Liver (tissue), 9 donors: ENCODE results near the gene PGPEP1. TPM values are rescaled to one million over a fixed set of nuclear protein-coding genes. Genes with fewer than 3 reads are reported as not detected.
A peak's percentile ranks its signal among the peaks of the same experiment; 100 is the strongest.
"Not testable (repeated sequence)": the region's sequence is repeated elsewhere in the genome, so short reads cannot be mapped to it uniquely, and the experiment has no call there.

Experiments used
- DNase-seq: peaks from one replicate; pipeline ENCODE4 v3.0.0-alpha.2; 2017; ENCODE audit warnings: low spot score
- H3K27ac ChIP-seq, 2 donors: one replicate each; pipeline ENCODE4 v1.7.0; 2013; ENCODE audit warnings: inconsistent platforms in 2 of 2, low read length in 2 of 2, control low read depth in 1 of 2, low read depth in 1 of 2, mild to moderate bottlenecking in 1 of 2
- H3K27me3 ChIP-seq, 4 donors: one replicate each; pipeline versions ENCODE4 v1.6.1 to v1.7.0; 2013; ENCODE audit warnings: low read length in 3 of 4, inconsistent platforms in 1 of 4, mild to moderate bottlenecking in 1 of 4, moderate library complexity in 1 of 4; ENCODE audit not compliant: control insufficient read depth in 4 of 4, insufficient read depth in 4 of 4
- H3K36me3 ChIP-seq, 4 donors: one replicate each; pipeline versions ENCODE4 v1.6.1 to v1.7.0; 2013; ENCODE audit warnings: low read length in 3 of 4, mild to moderate bottlenecking in 3 of 4, low read depth in 1 of 4, moderate library complexity in 1 of 4; ENCODE audit not compliant: control insufficient read depth in 4 of 4, insufficient read depth in 3 of 4
- H3K4me1 ChIP-seq, 4 donors: one replicate each; pipeline versions ENCODE4 v1.6.1 to v1.7.0; 2013; ENCODE audit warnings: low read length in 3 of 4, mild to moderate bottlenecking in 3 of 4, moderate library complexity in 1 of 4; ENCODE audit not compliant: control insufficient read depth in 4 of 4, insufficient read depth in 4 of 4
- H3K4me3 ChIP-seq, 3 donors: one replicate each; pipeline versions ENCODE4 v1.6.1 to v1.7.0; 2013; ENCODE audit warnings: low read length in 3 of 3, control low read depth in 1 of 3, low read depth in 1 of 3, mild to moderate bottlenecking in 1 of 3
- H3K9ac ChIP-seq, 2 donors: one replicate each; pipeline ENCODE4 v1.7.0; 2013; ENCODE audit warnings: low read length in 2 of 2, mild to moderate bottlenecking in 2 of 2, moderate library complexity in 2 of 2, control low read depth in 1 of 2, low read depth in 1 of 2
- H3K9me3 ChIP-seq, 4 donors: one replicate each; pipeline versions ENCODE4 v1.6.1 to v1.7.0; 2013; ENCODE audit warnings: low read length in 3 of 4; ENCODE audit not compliant: control insufficient read depth in 4 of 4
- CTCF ChIP-seq: fragments of 150-350 bp; IDR thresholded peaks from 2 replicates; pipeline ENCODE4 v1.5.1; 2017; ENCODE audit warnings: improper control_type of control experiment, low read depth, low read length; ENCODE audit not compliant: missing input control
- EGR1 ChIP-seq, 2 donors: IDR thresholded peaks; 2 replicates each; pipeline ENCODE4 v1.6.1; 2016 to 2018; ENCODE audit warnings: antibody characterized with exemption in 2 of 2, low read depth in 2 of 2
- GABPA ChIP-seq, 2 donors: IDR thresholded peaks in 1 of 2; conservative IDR thresholded peaks in 1 of 2; 2 replicates each; pipeline ENCODE4 v1.6.1; 2016; ENCODE audit warnings: antibody characterized with exemption in 2 of 2, mild to moderate bottlenecking in 1 of 2, moderate library complexity in 1 of 2
- JUND ChIP-seq, 2 donors: IDR thresholded peaks; 2 replicates each; pipeline ENCODE4 v1.6.1; 2016; ENCODE audit warnings: antibody characterized with exemption in 2 of 2
- MAX ChIP-seq: IDR thresholded peaks from 2 replicates; pipeline ENCODE4 v1.6.1; 2016; ENCODE audit warnings: antibody characterized with exemption
- NR2F2 ChIP-seq: IDR thresholded peaks from 2 replicates; pipeline ENCODE4 v1.6.1; 2016; ENCODE audit warnings: antibody characterized with exemption
- RAD21 ChIP-seq, 2 donors: IDR thresholded peaks; 2 replicates each; pipeline ENCODE4 v1.6.1; 2016; ENCODE audit warnings: antibody characterized with exemption in 2 of 2, mild to moderate bottlenecking in 2 of 2
- REST ChIP-seq: IDR thresholded peaks from 2 replicates; pipeline ENCODE4 v1.6.1; 2016; ENCODE audit warnings: antibody characterized with exemption, mild to moderate bottlenecking
- RXRA ChIP-seq, 2 donors: IDR thresholded peaks; 2 replicates each; pipeline ENCODE4 v1.6.1; 2017 to 2018; ENCODE audit warnings: antibody characterized with exemption in 2 of 2, mild to moderate bottlenecking in 1 of 2
- SP1 ChIP-seq: IDR thresholded peaks from 2 replicates; pipeline ENCODE4 v1.6.1; 2018; ENCODE audit warnings: antibody characterized with exemption, mild to moderate bottlenecking
- TAF1 ChIP-seq: conservative IDR thresholded peaks from 2 replicates; pipeline ENCODE4 v1.6.1; 2016; ENCODE audit warnings: antibody characterized with exemption, mild to moderate bottlenecking
- YY1 ChIP-seq: IDR thresholded peaks from 2 replicates; pipeline ENCODE4 v1.6.1; 2016; ENCODE audit warnings: antibody characterized with exemption, mild to moderate bottlenecking
- ZBTB33 ChIP-seq: IDR thresholded peaks from 2 replicates; pipeline ENCODE4 v1.6.1; 2016; ENCODE audit warnings: antibody characterized with exemption
- WGBS: extraction: QIAGEN DNeasy Blood & Tissue Kit; methylation state at CpG from one replicate; pipeline ENCODE4 v1.1.7; 2013; 5-methylcytosine and 5-hydroxymethylcytosine counted together
- polyA plus RNA-seq, 2 donors: library from polyadenylated mRNA; stranded (reverse) in 1 of 2; unstranded in 1 of 2; fragments of 200-250 nt in 1 of 2; fragments of >200 nt in 1 of 2; fragmentation: Nextera tagmentation in 1 of 2; extraction: Ambion mirVana in 1 of 2; gene quantifications; one replicate each; pipeline versions ENCODE4 v1.2.1 to v1.2.3, GENCODE V29; 2013 to 2015
- total RNA-seq, 2 donors: library from RNA; depleted of rRNA; stranded (reverse); fragments of >200 nt; gene quantifications; one replicate each; pipeline ENCODE4 v1.2.3, GENCODE V29; 2014
- donor health status: healthy.
- donor health status: healthy.
- donor health status: healthy.
- donor health status: healthy.
- donor health status: healthy.

The PGPEP1 gene
- total and polyA plus RNA-seq, 4 donors: 15.8 to 48.3 (median 26.2) TPM

- Histone ChIP-seq H3K4me3 (peak within 1 kb of the TSS; percentile 84 to 89 (median 88)), H3K9me3 (no peaks in the 10 kb centered on the region), H3K9ac (peak within 1 kb of the TSS; percentile 76 to 93), H3K4me1 (peaks cover 13 to 49% (median 35%) of the 10 kb centered on the region in 4 donors), H3K27ac (peak within 1 kb of the TSS; percentile 90 to 92), H3K27me3 (no peaks in the 10 kb centered on the region), H3K36me3 (no peaks in the 10 kb centered on the region)
- WGBS: under 1% methylated on average over 75 of the region's 75 CpGs
- TF ChIP-seq REST (peak; percentile 73), YY1 (peak; percentile 86), TAF1 (no peak), MAX (peak; percentile 85), JUND (IDR thresholded peaks at IDR 0.05) (no peak), GABPA (IDR thresholded peaks at IDR 0.05 in 1 of 2, conservative IDR thresholded peaks at IDR 0.05 in 1 of 2) (peak in 1 of 2 donors; percentile 82), CTCF (peak; percentile 38), EGR1 (IDR thresholded peaks at IDR 0.05; ENCODE audit: low read depth in 2 of 2) (peak in 1 of 2 donors; percentile 37), SP1 (peak; percentile 89), ZBTB33 (peak; percentile 95), RXRA (IDR thresholded peaks at IDR 0.05) (peak; percentile 18 to 30), RAD21 (IDR thresholded peaks at IDR 0.05) (peak in 1 of 2 donors; percentile 66), NR2F2 (no peak)
- peak; percentile 98 for DNase-seq
These were observed 17.5 kb upstream of the PGPEP1 start, which contains the start of gene LSM4 for GRCh38 chr19:18322759-18323460. Gene LSM4, minus strand, starts transcription at chr19:18323076. Its CDS starts 56 bp downstream, at chr19:18323020.

GRCh38 chr19:18324373-18324731, 16.0 kb upstream of the PGPEP1 start:
- not testable (repeated sequence) for H3K9ac ChIP-seq, H3K9me3 ChIP-seq, H3K36me3 ChIP-seq, H3K27me3 ChIP-seq, DNase-seq, H3K4me3 ChIP-seq
- WGBS: 54% methylated on average over 6 of the region's 6 CpGs
- H3K4me1 ChIP-seq: peaks cover 10 to 50% (median 36%) of the 10 kb centered on the region in 4 donors
- H3K27ac ChIP-seq: peak overlapping the region in 1 of 2 donors; percentile 92
